GM21528 (cell line): ENCODE data around the gene PYHIN1.
A peak's percentile ranks its signal among the peaks of the same experiment; 100 is the strongest.

ENCODE experiments used
- ATAC-seq: cut with Tn5 transposase; IDR thresholded peaks from one replicate; pipeline ENCODE4 v1.9.1; 2021; ENCODE audit warnings: mild to moderate bottlenecking, moderate library complexity; ENCODE audit not compliant: unreplicated experiment, low FRiP score

Gene PYHIN1

DNA sequence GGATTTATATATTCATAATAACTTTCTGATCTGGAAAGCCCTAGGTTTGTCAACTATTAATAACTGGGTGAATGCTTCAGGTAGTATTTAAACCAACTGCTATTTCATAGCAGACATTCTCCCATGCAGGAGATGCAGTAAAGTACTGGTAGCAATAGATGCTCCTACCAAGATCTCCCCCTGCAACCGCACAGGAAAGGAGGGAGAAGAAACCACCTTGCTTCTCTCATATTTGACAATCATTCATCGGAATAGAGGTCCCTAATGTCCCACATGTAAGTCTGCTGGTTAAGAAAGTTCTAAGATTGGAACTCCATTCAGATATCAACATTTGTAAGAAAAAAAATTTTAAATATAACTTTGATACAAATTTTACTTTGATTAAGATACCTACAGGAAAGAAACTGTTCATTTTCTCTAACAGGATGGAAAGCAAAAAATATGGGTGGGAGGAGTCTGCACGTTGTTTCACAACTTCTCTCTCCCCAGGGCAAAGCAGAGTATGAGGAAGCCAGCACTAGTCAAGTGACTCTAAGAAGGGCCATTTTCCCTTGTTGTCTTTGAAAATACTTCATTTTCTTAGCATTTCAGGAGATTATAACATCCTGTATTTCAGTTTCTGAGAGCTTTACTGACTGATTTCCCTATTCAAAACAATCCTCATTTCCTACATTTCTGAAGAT is at the start of gene PYHIN1:
Gene PYHIN1 (plus strand): TSS at position 498 of the 683 bp plus-strand sequence. CDS start 5,359 bp downstream, outside the sequence.
- ATAC-seq: no peak

GRCh38 chr1:158893654-158894053 is 37.7 kb upstream of the PYHIN1 start:
- ATAC-seq: no peak

GRCh38 chr1:158898722-158899121 is 32.6 kb upstream of the PYHIN1 start:
- no peak for ATAC-seq

DNA sequence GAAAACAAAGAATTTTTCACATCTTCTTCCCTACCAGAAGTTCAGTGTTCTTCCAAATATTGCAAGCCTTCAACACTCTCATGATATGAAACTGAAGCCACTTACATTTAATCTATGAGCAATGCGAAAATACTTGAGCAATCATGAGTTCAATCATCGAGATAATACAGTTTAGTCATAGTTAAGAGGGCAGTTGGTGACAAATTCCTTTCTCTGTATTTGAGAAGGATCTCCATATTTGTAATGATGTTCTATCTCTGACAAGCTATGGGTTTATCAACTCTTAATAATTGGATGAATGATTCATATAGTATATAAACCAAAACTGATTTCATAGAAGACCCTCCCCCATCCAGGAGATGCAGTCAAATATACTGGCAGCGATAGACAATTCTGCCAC is 29.7 kb upstream of the PYHIN1 start:
- ATAC-seq: no peak

DNA sequence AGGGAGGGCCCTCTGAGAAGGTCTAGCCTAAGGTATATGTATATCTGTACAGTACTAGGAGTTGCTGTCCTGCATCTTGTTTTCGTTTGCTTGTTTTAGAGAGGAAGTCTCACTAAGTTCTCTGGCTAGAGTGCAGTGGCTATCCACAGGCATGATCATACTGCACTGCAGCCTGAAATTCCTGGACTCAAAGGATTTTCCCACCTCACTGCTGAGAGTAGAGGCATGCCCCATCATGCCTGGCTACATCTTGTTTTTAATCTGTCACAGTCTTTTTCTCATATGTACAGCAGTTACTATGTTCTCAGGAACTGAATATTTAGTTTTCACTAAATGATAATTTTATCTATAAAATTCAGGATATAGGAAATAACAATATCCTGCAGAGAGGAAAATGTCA is 15.3 kb upstream of the PYHIN1 start:
- ATAC-seq: no peak

DNA sequence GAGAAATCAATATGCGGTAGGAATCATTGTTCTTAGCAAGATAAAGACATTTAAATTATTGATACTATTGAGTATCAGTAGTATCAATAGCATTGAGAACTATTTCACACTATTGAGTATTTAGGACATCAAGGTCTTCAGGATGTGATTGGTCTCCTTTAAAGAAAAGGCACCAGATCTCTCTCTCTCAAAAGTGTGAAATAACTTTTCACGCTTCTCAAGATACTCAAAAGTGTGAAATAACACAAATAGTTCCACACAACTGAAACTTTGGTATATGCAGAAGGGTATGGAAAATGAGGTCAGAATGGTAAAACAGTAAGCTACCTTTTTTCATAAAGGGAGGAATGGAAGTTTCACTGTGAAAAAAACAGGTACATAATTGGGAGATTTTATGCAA is 6.7 kb upstream of the PYHIN1 start:
- no peak for ATAC-seq

- ATAC-seq: no peak
These were observed 848 bp upstream of the PYHIN1 start for GRCh38 chr1:158930504-158930903.

- no peak for ATAC-seq
These were observed 819 bp downstream of the PYHIN1 start for GRCh38 chr1:158932171-158932570.

DNA sequence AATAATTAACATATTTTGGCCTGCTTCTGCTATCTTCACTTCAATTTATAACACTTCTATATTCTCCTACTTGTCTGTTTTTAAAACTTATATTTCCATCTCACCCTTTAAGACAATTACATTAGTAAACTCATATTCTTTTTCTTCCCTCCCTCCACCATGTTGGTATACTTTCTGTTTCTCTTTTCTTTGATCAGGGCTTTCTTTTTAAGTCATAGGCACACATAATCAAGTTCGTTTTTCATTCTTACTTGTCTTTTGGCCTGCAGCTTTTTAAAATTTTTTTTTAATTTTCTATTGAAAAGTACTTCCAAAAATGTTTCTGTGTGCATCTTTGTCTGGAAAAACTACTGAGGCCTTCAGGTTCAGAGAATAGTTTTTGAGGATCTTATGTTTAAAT is 2.3 kb downstream of the PYHIN1 start:
- no peak for ATAC-seq

DNA sequence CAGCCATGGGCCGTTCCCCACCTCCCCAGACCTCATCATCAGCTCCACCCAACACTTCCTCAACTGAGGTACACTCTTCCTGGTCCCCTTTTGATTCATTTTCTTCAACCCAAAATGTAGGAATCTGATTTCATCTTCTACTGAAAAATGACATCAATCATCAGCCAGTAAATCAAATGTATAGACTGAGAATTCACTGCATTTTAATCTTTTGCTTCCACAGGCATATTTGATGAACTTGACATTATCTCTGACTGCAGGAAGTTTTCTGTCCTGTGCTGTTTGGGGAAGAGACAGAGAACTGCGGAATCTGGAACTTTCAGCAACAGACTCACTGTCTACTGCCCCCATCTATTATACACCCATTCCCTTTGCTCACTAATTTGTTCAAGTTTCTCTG is 7.8 kb downstream of the PYHIN1 start:
- no peak for ATAC-seq

- no peak for ATAC-seq
These were observed 10.0 kb downstream of the PYHIN1 start for GRCh38 chr1:158941317-158941716.

DNA sequence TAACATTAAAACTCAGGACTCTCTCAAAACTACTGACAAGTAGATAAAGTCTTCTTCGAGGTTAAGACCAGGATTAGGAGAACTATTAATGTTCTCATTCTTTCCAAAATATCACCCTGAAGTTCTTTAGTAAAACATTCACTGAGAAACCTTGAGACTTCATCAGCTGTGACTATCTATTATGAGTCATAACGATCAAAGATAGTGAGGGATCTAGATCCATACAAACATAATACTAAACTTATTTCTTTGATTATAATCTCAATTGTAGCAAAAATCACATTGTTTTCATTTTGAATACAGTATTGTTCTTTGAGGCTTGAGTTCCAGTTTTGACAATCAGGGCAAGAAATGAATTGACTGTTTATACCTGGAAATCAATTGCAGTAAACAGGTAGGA is 11.1 kb downstream of the PYHIN1 start:
- no peak for ATAC-seq

- no peak for ATAC-seq
These were observed 11.7 kb downstream of the PYHIN1 start for GRCh38 chr1:158943059-158943458.

- ATAC-seq: no peak
These were observed 13.7 kb downstream of the PYHIN1 start for GRCh38 chr1:158945061-158945460.

GRCh38 chr1:158946785-158947184 is 15.4 kb downstream of the PYHIN1 start:
- no peak for ATAC-seq

DNA sequence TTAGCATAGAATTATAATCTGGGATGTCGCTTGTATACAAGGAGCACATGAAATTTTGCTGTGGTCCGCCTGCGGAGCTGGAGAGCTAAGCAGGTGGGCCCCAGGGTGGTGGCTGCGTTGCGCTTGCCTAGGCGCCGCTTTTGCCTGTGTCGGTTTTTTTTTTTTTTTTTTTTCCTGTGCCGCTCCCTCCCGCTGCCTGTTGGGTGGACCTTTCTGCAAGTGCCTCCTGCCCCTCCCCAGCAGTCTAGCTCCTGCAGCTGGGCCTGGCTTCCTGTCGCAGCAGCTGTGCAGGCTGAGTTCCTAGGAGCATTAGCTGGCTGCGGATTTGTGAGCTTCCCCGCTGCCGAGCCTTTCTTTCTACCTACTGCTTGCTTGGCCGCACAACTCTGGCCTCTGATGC is 20.6 kb downstream of the PYHIN1 start:
- peak; percentile 72 for ATAC-seq

DNA sequence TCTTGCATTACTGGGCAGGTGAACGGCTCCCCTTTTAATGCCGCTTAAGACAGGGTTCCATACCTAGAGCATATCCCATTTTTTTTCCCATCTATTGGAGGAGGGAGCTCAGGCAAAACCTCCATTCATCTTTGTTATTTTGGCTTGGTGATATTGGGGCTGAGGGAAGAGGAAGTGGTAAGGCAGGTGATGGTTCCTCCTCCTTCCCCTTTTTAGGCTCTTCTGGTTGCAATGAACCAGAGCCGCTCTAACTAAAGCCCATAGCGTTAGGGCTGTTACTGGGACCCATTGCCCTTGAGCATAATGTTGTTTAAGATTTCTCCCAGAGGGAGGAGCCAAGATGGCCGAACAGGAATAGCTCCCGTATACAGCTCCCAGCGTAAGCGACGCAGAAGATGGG is 21.1 kb downstream of the PYHIN1 start:
- peak; percentile 79 for ATAC-seq

DNA sequence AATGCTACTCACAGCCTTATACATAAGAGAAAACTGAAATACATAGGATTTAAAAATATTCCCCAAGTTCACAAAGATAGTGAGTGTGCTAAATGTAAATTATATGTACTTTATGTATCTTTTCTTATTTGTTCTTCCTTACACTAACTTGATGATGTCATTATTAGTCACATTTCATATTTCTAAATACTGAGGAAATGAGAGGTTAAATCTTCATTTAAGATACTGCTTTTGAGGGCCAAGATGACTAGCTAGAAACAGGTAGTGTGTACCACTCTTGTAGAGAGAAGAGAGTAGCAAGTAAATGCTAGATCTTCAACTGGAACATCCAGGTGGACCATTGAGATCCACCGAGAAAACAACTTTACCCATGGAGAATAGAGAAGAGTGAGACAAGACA is 29.8 kb downstream of the PYHIN1 start:
- ATAC-seq: no peak

- ATAC-seq: no peak
These were observed 31.6 kb downstream of the PYHIN1 start for GRCh38 chr1:158962983-158963382.

DNA sequence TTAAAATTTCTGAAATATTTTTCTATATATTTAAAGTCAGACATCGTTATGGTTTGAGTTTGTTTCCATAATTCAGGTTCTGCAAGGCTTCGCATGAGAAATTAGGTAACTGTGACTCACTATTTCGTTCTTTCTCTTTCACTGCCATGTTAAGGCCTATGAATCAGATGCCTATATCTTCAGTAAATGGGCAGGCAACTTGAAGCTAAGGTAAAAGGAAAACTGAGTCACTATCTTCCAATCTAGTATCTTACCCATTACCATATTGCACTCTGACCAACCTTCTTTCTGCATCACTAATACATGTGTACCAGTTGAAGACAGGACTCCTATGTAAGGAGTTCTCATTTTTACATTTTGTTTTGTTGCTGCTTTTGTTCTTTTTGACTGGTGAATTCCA is 37.8 kb downstream of the PYHIN1 start:
- ATAC-seq: no peak

GRCh38 chr1:158969855-158970254 is 38.5 kb downstream of the PYHIN1 start:
- ATAC-seq: no peak

DNA sequence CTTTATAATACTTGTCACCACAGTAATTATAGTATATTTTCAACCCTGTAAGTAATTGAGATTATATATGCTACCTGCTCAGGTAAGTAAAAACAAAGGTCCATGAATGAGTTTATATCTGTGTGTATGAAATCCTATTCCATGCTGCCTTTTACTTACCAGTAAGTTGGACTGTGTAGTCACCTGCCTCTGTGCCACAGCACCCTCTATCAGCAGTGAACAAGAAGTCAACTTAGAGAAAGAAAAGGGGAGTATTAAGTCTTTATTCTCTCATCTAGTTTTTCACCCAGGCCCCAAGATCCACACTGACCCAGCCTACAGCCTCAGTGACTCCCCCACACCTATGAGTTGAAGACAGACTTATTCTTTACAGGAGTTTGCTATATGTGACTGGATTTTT is 41.5 kb downstream of the PYHIN1 start:
- no peak for ATAC-seq

GRCh38 chr1:158976219-158976618 is 44.9 kb downstream of the PYHIN1 start:
- no peak for ATAC-seq
